Ecto neural progenitor cell (in vitro differentiated cells): ENCODE measurements around the gene MMP15.

Experiments used
- DNase-seq: peaks from one replicate; pipeline ENCODE4 v3.0.0-alpha.2; 2018; ENCODE audit warnings: low spot score

MMP15 gene

GRCh38 chr16:58019866-58020538 is 5.6 kb upstream of the MMP15 start:
- no peak for DNase-seq

- DNase-seq = peak; percentile 75
Observed at GRCh38 chr16:58020628-58021521, 4.7 kb upstream of the MMP15 start.

GRCh38 chr16:58021661-58022551 is 3.6 kb upstream of the MMP15 start:
- DNase-seq = no peak

GRCh38 chr16:58022601-58023371 is 2.8 kb upstream of the MMP15 start:
- DNase-seq = no peak

- peak; percentile 69 for DNase-seq
Observed at GRCh38 chr16:58024486-58025350, 836 bp upstream of the MMP15 start.

- DNase-seq = peak; percentile 68
Observed at GRCh38 chr16:58026139-58026704, 668 bp downstream of the MMP15 start.

GRCh38 chr16:58026705-58027160 is 1.2 kb downstream of the MMP15 start:
- no peak for DNase-seq

GRCh38 chr16:58027161-58027915 is 1.8 kb downstream of the MMP15 start:
- peak; percentile 76 for DNase-seq

- DNase-seq = no peak
Observed at GRCh38 chr16:58027916-58028455, 2.4 kb downstream of the MMP15 start.

- DNase-seq = no peak
Observed at GRCh38 chr16:58028541-58029070, 3.1 kb downstream of the MMP15 start.

- DNase-seq = no peak
Observed at GRCh38 chr16:58029410-58029809, 3.9 kb downstream of the MMP15 start.

- no peak for DNase-seq
Observed at GRCh38 chr16:58030136-58030840, 4.7 kb downstream of the MMP15 start.

GRCh38 chr16:58031016-58031800 is 5.7 kb downstream of the MMP15 start:
- DNase-seq = no peak

- no peak for DNase-seq
Observed at GRCh38 chr16:58032710-58033293, 7.2 kb downstream of the MMP15 start.

GRCh38 chr16:58034128-58034685 is 8.7 kb downstream of the MMP15 start:
- no peak for DNase-seq

GRCh38 chr16:58034774-58035173 is 9.2 kb downstream of the MMP15 start:
- DNase-seq = no peak
